GM19452 (cell line): Measurements from ENCODE around the gene SUSD6.
A peak's percentile ranks its signal among the peaks of the same experiment; 100 is the strongest.

Experiments
- ATAC-seq: cut with Tn5 transposase; IDR thresholded peaks from one replicate; pipeline ENCODE4 v1.9.1; 2021; ENCODE audit not compliant: unreplicated experiment

The SUSD6 gene, protein sequence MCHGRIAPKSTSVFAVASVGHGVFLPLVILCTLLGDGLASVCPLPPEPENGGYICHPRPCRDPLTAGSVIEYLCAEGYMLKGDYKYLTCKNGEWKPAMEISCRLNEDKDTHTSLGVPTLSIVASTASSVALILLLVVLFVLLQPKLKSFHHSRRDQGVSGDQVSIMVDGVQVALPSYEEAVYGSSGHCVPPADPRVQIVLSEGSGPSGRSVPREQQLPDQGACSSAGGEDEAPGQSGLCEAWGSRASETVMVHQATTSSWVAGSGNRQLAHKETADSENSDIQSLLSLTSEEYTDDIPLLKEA

DNA sequence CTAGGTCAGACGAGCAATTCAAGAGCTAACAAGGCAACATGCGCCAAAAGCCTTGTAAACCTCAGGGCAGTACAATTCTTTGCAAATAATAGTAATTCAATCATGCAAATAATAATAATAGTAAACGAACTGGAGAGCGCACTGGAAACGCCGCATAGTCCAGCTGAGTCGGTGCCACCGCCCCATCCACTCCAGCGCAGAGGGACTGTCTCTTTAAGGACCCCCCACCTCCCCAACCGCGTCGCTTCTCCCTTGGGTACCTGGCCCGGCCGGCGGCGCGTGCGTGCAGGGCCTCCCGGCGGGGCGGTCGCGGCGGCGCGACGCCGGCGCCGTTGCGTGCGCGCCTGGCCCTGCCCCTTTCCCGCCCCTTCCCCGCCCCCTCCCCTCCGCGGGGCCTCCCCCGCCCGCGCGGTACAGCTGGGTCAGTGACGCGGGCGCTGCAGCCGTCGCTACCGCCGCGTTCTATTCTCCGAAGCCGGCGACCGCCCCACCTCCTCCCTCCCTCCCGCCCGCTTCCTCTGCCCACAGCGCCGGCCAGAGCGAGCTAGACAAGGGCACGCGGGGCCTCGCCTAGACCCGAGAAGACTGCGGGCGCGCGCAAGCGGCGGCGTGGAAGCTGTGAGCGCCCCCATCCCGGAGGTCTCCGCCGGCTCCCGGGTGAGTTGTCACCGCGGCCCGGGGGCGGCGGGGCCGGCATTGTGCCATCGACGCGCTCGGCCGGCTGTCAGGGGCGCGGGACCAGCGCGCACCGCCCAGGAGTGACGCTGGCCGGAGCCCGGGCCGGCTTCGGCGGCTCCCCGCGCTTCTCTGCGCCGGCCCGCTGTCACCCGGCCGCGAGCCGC, at the start of gene SUSD6:
Gene SUSD6, plus strand, starts transcription at position 425 of the 842 bp plus-strand sequence. CDS start 46,997 bp downstream, outside the sequence.
- peak; percentile 52 for ATAC-seq

DNA sequence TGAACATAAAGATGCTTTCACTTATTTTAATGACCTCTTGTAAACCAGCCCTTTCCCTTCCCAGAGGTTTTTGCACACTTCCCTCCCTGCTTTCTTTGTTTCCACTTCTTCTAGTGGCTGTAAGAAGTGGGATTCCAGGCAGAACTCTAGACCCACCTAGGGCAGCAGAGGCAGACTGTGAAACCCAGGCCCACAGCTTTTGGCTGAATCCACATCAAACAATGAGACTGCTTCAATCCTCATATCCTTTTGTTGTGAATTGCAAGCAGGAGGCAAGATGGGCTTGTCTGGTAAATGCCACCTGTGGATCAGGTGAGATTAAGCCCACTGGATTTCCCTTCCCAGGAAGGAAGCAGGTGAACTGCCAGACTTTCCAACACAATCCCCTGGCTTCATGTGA, 49.5 kb upstream of the SUSD6 start:
- no peak for ATAC-seq

DNA sequence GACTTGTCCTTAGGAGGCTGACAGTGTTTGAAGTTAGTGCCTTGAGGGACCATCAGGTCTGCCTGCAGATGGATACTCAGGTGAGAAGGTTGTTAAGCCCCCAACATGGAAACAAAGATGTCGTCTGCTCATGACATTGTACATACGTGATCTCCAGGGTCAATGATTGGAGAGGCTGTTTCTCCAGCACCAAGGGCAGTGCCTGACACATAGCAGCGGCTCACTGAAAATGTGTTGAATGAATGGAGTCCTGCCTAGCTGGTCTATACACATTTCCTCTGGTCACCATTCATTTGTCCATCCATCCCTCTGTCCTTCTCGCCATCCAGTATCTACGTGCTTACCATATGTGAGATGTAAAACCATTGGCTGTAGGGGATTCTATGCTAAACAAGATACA, 43.8 kb upstream of the SUSD6 start:
- ATAC-seq, result no peak

DNA sequence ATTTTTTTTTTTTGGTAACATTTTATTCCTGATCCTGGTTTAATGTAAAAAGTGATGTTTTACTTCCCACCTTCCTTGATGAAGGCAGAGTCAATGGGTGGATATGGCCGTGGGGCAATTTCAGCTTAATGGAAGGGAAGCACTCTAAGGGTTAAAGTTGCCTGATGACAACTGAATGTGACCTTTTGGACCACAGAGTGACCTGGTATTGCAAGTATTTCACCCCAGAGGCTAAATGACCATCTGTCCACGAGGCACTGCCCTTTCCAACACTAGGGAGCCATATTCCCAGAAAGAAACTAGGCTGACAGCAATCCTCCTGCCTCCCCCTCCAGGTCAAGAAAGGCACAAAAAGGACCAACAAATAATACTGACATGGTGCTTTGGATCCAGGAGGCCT, 41.5 kb upstream of the SUSD6 start:
- ATAC-seq, result no peak

DNA sequence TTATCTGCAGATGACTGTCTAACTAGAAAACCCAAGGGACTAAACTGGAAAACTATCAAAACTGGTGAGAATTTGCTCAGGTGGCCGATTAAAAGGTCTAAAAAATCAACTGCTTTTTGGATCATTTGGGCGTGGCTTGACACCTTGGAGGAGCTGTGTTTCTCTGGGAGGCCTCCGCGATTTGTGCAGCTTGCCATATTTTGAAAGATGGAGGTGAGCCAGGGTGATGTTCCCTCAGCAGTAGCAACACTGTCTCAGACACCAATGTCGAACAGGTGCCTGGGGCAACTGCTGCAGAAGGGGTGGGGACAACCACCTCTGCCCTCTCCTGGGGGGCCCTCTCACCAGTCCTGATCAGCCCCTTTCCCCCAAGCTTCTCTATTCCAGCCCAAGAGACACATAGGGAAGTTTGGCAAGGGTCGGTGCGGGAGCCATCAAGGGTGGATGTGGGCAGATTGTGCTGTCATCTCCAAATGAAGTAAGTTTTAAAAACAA, 40.5 kb upstream of the SUSD6 start:
- ATAC-seq, result no peak

DNA sequence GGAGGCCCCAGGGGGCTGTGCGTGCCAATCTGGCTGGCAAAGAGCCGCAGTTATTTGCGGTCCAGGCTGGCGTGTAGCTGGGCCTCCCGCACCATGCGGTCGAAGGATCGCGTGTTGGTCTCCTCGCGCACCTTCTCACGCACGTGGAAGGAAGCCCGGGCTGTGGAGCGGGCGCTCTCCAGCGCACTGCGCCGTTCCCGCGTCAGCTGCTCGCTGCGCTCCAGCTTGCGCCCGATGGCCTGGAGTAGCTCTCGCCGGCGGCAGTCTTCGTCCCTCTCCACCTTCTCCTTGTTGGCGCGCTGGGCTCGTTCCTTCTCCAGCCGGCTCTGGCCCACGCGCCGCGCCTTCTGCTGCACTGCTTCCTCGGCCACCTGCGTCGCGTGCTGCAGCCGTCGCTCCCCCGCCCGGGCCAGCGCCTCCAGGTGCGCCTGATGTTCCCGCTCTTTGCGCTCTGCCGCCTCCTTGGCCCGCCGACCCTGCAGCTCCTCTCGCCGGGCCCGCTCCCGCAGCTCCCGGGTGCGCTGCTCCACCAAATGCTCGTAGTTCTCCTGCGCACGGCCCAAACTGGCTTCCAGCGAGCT, 39.9 kb upstream of the SUSD6 start:
- no peak for ATAC-seq

DNA sequence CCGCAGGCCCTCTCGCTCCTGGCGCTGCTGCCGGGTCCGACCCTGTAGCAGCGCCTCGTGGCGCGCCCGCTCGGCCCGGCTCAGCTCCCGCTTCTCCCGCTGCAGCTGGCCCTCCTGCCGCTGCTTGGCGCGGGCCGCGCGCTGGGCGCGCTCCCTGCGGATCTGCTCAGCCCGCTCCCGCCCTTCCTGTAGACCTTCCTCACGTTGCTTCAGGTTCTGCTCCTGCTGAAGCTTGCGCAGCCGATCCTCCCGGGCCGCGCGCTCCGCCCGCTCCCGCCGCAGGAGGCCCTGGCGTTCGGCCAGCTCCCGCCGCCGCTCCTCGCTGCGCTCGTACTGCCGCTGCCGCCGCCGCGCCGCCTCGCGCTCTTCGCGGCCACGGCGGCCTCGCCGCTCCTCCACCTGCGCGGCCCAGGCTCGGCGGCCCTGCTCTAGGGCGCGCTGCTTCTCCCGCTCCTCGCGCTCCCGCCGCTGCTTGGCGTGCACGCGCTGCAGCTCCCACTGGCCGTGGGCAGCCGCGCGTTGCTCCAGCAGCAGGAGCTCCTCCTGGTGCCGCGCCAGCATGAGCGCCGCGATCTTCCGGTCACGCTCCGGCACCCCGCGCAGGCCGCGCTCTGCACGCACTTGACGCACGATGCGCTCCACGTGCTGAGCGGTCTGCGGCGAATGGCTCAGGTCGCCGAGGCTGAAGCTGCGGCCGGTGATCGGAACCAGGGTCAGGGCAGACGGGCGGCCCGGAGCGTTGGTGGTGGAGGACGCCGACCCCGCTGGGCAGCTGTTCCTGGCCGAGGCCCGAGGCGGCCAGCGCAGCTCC, 39.2 kb upstream of the SUSD6 start:
- ATAC-seq, result no peak

DNA sequence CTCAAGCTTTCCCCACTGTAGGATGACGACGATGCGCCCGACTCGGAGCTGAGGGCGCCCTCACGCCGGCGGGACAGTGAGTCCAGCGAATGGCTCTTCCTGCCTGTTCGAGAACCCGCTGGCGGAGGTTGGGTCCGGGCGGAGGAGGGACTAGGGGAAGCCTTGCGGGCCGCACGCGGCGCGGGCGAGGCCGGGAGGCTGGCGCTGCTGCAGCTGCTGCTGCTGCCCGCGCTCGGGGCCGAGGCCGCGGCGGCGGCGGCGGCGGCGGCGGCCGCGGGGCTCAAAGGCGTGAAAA, 38.6 kb upstream of the SUSD6 start:
- ATAC-seq, result no peak

DNA sequence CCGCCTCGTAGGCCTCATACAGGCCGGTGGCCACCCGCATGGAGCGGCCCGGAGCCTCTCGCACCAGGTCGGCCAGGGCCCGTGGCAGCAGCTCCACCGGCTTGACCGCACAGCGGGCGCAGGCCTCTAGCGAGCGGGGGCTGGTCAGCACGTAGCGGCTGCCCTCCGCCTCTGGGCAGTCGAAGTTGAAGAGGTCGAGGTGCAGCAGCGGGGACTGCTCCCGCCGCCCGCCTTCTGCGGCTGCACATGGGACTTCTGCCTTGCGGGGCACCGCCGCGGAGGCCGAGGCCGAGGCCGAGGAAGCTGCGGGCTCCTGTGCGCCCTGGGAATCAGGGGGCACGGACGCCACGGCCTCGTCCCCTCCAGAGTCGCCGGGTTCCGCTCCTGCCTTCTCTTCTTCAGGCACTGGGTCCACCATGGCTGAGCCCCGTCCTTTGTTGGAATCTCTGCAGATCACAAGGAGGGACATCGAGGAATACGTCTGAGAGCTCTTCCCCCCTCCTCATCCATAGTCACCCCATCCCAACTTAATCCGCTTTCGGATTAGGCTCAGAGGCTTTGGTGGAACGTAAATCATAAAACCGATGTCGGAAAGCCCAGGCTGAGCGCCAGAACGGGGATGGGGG, 38.1 kb upstream of the SUSD6 start:
- ATAC-seq, result no peak

DNA sequence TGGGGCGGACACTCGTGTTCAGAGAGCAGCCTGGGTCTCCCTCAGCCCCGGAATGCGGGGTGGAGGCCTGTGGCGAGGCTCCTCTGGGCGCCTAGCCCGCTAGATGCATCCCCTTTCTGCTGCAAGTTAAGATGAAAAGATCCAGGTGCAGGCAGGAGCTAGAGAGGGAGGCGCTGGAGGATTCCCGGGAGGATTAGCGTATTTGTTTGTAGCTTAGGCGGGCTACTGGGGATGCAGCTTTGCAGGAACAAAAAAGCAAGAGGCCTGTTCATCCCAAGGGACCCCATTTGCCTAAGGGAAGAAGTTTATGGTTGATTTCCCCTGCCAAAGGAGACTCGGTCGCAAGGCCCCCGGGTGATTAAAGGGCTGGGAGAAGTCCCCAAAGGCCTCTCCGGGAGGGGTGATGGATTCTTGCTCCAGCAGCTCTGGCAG, 37.5 kb upstream of the SUSD6 start:
- ATAC-seq, result no peak

DNA sequence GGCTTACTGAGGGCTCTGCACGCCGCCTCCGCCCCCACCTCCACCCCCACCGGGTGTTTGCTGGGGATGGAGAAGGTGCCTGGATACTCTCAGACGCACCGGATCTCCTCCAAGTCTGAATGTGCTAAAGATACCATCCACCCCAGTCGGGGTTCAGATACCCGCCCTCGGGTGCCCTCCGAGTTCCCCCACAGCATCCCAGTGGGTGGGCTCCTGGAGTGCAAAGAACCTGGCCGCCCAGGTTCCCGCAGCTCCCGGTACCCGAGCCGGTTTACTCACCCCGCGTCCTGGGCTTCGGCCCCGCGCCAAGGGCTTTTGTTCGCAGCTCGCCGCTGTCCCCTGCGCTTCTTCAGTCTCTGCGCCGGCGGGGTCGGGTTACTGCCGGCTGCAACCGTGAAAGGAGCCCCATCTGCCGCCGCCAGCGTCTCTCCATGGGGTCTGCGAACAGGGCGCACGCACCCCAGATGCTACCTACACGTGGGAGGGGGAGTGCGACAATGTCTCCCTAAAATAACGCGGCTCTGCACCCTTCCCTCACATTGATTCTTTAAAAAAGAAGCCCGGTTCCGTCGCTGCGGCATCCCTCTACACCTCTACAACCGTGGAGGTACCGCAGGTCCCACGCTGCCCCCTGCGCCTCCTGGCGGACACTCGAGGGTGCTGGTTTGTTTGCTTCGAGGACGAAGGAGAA, 37.0 kb upstream of the SUSD6 start, which contains the start of gene CCDC177:
Gene CCDC177, minus strand, starts transcription at position 609 of the 691 bp plus-strand sequence. CDS start 1,249 bp downstream, outside the sequence.
- ATAC-seq, result no peak

DNA sequence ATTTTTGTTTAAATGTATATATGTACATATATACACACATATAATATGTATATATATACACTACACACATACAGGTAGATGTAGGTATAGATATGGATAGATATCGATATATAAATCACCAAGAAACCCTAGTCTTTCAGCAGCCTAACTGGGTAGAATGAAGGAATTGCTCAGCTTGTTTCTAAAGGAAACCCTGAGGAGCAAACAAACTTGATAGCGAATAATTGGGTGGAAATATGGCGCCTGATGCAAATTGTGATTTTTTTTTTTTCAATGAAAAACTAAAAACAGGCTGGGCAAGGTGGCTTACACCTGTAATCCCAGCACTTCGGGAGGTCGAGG, 36.5 kb upstream of the SUSD6 start:
- ATAC-seq, result no peak

DNA sequence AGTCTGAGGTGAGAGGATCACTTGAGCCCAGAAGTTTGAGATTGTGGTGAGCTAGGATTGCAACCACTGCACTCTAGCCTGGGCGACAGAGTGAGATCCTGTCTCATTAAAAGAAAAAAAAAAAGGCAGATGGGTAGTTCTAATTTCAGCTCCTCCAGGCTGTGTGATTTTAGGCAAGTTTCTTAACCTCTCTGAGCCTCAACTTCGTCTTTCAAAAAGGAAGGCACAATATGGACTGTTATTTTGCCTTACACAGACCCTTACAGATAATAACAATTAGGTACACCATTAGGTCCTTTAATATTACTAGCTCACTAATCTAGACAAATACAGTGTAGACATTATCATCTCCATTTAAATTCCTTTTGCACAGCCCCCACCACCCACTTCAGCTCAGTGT, 31.9 kb upstream of the SUSD6 start:
- ATAC-seq, result no peak

DNA sequence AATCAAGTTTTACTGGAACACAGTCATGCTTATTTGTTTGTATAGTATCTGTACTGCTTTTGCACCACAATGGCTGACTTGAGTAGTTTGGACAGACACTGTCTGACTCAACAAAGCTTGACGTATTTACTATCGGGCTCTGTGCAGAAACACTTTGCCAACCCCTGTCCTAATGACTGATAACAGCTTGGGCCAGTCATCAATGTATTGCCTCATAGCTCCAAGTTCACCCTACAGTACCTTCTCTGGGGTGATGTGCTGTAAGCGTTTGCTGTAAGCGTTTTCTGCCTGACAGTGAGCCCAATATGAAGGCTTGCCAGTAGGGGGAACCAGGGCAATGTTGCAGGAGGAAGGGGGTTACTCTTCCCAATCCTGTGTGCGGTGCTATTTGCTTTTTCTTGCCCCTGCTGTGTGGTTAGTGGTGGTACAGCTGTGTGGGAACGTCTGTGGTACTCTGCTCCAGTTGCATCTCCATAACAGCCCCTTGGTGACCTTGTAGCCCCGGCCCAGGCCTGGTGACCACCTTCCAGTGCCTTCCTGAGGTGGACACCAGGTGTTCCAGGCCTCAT, 31.3 kb upstream of the SUSD6 start:
- no peak for ATAC-seq

DNA sequence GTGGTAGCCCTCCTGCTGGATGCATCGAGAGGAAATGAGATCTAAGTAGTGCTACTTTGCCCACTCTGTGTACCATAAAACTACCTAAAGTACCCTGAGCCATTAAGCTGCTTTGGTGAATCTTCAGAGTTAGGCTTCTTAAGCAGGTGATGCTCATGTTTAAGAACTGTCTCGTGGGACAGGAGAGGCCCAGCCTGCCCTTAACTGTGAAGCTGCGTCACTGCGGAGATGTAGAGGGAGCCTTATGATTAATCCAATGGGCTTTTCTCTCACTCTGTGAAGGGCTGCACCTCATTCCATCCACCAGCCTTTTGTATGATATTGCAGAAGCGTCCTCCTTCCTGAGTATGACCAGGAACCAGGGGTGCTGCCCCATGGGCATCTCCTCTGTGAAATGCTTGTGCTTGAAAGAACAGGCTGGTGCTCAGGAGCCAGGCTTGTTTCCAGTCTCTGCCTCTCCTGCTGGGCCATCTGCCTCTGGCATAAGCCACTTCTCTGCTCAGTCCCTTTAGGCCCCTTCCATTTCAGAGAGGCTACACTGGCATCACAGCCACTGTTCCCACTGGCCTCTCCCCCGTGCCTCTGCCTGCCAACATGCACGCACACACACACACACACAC, 30.0 kb upstream of the SUSD6 start:
- no peak for ATAC-seq

DNA sequence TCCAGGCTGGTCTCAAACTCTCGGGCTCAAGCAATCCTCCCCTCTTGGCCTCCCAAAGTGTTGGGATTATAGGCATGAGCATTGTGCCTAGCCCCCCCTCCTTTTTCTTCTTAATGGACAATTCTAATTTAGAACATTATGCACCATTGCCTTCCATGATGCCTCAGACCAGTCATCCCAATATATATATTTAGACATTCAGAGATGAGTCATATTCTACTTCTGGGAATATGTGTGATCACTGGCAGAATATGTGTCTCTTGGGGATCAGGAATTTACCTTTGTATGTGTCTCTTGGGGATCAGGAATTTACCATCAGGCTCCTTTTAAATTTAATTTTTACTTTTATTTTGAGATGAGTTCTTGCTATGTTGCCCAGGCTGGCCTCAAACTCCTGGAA, 29.2 kb upstream of the SUSD6 start:
- ATAC-seq, result no peak

DNA sequence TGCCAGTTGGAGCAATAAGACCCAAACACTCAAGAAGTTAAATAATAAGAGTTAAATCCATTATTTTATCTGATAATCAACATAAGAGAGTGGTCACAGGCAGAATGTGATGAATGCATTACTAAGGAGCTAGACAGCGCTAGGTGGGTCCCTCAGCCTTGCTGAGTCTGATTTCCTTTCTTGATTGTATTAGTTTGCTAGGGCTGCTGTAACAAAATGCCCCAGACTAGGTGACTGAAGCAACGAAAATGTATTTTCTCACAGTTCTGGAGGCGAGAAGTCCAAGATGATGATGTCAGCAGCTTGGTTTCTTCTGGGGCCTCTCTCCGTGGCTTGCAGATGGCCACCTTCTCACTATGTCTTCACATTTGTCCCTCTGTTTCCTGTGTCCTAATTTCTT, 28.6 kb upstream of the SUSD6 start:
- ATAC-seq, result no peak

DNA sequence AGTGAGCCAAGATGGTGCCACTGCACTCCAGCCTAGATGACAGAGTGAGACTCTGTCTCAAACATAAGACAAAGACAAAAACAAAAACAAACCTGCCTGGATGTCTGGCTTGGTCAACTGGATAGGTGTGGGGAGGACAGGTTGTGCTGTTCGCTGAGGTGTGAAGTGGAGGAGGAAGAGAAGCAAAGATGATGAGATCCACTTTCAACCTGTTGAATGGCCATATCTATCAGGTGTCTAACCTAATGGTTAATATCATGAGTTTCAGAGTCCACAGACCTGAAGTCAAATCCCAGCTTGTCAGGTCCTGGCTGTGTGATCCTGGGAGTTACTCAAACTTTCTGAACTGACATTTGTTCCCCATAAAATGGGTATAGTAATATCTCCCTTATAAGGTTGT, 27.0 kb upstream of the SUSD6 start:
- no peak for ATAC-seq

DNA sequence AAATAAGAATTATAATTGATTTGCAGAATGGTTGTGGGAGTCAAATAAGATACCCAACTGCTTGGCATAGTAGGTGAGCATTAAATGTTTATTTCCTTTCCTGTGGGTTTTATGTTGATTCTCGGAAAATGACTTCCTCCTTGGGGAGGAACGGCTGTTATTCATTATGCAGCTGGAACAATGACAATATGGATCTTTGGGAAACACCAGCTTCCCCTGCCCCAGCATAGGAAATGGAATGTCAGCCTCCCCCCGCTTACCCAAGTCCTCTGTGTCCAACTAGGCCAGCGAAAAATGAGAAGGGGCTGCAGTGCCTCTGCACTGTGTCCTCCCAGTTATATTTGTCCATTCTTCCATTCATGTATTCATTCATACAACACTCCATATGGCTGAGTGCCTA, 25.0 kb upstream of the SUSD6 start:
- no peak for ATAC-seq
